Measurements from ENCODE around the gene RALGAPA1. TPM values are rescaled to one million over a fixed set of nuclear protein-coding genes. Genes with fewer than 3 reads are reported as not detected.
"Not testable (repeated sequence)": the region's sequence is repeated elsewhere in the genome, so short reads cannot be mapped to it uniquely, and the experiment has no call there.

The RALGAPA1 gene
- total RNA-seq, 1 experiment from 2014 or later, result 11.8 TPM

DNA sequence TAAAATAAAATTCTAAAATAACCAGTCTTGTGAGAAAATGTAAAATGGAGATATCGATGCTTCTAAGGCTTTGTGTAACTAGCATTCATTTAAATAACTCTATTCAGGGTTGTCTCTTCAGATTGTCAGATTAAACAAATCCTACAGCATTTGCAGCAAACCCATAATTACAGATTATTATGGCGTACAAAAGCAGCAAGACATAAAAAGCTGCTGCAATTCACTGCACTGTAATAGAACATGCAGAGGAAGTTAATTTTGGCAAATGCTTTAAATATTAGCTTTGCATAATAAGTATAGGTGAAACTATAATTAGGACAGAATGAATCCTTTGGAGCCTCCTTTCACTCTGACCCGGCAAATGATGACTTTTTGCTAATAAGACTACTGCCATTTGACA lies 176.8 kb downstream of the RALGAPA1 start:
- no peak for DNase-seq (ENCODE audit: low read depth)

DNA sequence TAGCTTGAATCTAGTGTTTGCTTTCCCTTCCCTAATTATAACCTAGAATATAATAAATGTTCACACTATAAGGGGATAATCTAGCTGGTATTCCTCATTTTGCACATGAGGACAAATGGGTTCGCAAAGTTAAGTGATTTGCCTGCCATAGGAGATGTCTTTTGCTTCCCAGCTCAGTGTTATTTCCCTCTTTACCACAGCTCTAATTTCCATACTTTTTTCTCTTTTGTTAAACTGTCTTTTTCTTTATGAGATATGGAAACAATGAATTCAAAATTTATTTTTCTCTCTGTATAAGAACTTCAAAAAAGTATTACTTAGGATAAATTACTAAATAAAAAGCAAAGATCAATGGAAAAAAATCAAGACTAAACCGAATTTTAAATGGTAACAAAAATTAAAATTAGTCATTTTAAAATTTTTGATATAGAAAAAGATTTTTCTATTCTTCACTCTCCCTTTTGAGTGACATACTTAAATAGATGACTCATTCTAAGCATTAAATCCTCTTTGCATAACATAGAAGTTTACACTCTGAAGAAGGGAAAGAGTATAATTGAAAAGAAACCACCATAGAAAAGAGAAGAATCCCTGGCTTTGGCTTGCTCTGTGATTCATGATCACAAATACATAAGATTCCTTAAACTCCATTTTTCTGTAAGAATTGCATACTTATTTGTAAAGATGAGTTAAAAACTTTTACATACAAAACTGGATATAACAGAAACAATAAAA lies 177.9 kb downstream of the RALGAPA1 start:
- DNase-seq (ENCODE audit: low read depth), result no peak

DNA sequence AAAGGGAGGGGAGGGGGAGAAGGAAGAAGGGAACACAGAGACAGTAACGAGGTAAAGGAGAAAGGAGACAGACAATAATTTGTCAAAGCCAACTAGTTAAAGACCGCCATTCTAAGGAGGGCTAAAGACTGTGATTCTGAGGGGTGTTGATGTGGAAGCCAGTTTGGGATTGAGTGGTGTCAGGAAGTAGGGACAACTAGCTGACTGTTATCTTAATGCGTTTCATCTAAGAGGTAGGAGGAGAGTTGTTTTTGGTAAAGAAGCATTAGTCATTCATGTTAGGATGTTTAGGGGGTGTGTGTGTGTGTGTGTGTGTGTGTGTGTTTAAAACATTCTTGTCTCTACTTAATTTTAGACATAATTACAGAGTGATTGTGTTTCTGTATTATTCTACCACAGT lies 180.1 kb downstream of the RALGAPA1 start:
- DNase-seq (ENCODE audit: low read depth), result no peak

DNA sequence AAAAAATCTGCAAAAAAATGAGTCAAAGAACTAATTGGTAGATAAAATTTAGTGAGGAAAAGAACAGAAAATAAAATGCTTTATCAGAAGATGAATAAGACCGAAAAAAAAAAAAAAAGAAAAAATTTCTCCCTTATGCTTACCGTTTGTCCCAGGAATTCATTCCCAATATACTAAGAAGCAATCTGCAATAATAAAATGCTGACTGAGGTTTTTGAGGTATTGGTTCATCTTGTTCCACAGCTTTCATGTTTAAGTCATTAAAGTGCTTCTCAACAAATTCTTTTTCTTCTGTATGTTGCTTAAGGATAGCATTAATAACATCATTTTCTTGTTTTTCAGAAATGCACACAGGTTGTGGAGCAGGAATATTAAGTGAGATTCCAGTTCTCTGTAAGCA lies 182.1 kb downstream of the RALGAPA1 start:
- not testable (repeated sequence) for DNase-seq (ENCODE audit: low read depth)

DNA sequence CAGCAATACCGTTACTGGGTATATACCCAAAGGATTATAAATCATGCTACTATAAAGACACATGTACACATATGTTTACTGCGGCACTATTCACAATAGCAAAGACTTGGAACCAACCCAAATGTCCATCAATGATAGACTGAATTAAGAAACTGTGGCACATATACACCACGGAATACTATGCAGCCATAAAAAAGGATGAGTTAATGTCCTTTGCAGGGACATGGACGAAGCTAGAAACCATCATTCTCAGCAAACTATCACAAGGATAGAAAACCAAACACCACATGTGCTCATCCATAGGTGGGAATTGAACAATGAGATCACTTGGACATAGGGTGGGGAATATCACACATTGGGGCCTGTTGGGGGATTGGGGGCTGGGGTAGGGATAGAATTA lies 187.1 kb downstream of the RALGAPA1 start:
- not testable (repeated sequence) for DNase-seq (ENCODE audit: low read depth)

DNA sequence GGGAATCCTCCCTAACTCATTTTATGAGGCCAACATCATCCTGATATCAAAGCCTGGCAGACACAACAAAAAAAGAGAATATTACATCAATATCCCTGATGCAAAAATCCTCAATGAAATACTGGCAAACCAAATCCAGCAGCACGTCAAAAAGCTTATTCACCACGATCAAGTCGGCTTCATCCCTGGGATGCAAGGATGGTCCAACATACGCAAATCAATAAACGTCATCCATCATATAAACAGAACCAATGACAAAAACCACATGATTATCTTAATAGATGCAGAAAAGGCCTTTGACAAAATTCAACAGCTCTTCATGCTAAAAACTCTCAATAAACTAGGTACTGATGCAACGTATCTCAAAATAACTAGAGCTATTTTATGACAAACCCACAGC lies 189.1 kb downstream of the RALGAPA1 start:
- DNase-seq (ENCODE audit: low read depth), result not testable (repeated sequence)

DNA sequence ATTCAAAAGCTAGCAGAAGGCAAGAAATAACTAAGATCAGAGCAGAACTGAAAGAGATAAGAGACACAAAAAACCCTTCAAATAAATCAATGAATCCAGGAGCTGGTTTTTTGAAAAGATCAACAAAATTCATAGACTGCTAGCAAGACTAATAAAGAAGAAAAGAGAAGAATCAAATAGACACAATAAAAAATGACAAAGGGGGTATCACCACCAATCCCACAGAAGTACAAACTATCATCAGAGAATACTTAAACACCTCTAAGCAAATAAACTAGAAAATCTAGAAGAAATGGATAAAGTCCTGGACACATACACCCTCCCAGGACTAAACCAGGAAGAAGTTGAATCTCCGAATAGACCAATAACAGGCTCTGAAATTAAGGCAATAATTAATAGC lies 189.6 kb downstream of the RALGAPA1 start:
- not testable (repeated sequence) for DNase-seq (ENCODE audit: low read depth)

DNA sequence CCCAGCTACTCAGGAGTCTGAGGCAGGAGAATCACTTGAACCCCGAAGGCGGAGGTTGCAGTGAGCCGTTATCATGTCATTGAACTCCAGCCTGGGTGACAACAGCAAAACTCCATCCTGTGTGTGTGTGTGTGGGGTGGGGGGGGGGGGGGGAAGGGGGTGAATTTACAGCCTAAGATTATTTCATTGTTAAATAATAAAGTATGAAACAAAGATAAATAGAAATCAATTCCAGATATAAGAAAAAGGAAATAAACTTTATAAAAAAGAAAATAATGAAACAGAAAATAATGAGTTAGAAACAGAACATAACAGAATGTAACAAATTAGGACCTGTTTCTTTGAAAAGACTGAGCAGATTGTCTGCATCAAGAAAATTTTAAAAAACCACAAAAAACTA lies 191.6 kb downstream of the RALGAPA1 start:
- no peak for DNase-seq (ENCODE audit: low read depth)

DNA sequence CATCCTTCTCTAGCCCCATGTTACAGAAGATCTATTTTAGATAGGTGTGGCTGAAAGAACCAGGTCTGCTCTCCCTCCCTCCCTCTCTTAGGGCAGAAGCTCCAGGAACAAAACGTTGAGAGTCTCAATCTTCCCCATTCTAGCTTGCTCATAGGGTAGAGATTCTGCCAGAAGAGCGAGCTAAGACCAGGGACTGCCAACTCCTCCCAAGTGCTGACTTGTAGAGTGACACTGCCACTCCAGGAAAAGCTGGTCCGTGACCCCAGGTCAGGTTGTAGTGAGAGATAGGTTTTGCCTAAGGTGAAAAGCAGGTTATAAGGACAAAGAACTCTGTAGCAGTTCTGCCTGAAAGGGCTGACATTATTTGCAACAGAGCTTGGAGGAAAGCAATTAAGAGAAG lies 201.7 kb downstream of the RALGAPA1 start:
- DNase-seq (ENCODE audit: low read depth), result no peak

DNA sequence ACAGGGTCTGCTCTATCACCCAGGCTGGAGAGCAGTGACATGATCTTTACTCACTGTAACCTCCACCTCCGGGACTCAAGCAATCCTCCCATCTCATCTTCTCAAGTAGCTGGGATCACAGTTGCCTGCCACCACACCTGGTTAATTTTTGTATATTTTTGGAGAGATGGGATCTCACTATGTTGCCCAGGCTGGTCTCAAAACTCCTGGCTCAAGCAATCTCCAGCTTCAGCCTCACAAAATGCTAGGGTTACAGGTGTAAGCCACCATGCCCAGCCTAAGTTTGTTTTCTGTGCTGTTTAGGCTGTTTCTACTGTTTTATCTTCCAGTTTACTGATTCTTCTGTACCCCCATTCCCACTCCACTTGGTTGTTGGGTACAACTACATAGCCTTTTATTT lies 208.8 kb downstream of the RALGAPA1 start:
- DNase-seq (ENCODE audit: low read depth), result no peak

DNA sequence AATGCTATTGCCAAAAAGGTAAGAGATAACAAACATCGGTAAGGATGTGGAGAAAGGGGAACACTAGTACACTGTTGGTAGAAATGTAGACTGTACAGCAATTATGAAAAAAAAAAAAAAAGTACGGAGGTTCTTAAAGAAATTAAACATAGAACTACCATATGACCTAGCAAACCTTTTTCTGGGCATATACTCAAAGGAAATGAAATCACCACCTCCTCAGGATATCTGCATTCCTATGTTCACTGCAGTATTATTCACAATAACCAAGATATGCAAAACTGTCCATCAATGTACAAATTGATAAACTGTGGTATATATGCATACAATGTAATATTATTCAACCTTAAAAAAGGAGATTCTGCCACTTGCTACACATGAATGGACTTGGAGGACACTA lies 214.5 kb downstream of the RALGAPA1 start:
- DNase-seq (ENCODE audit: low read depth), result no peak

DNA sequence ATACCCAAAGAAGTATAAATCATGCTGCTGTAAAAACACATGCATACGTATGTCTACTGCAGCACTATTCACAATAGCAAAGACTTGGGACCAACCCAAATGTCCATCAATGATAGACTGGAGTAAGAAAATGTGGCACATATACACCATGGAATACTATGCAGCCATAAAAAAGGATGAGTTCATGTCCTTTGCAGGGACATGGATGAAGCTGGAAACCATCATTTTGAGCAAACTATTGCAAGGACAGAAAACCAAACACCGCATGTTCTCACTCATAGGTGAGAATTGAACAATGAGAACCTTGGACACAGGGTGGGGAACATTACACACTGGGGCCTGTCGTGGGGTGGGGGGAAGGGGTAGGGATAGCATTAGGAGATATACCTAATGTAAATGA lies 221.7 kb downstream of the RALGAPA1 start:
- not testable (repeated sequence) for DNase-seq (ENCODE audit: low read depth)

DNA sequence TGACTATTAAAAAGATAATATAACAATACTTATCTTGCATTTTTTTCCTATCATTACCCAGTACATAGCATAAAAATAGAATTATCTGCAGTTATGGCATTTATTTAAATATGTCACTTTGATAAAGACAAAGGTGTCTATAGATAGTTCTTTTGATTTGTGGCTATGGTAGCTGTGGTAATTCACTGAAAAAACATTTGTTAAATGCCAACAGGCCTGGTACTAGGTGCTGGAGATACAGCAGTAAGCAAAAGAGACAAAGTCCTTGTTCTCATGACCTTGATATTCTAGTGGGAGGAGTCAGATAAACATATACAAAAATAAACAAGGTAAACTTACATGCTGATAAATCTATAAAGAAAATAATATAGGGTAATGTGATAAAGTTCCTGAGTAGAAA lies 230.5 kb downstream of the RALGAPA1 start:
- no peak for DNase-seq (ENCODE audit: low read depth)

DNA sequence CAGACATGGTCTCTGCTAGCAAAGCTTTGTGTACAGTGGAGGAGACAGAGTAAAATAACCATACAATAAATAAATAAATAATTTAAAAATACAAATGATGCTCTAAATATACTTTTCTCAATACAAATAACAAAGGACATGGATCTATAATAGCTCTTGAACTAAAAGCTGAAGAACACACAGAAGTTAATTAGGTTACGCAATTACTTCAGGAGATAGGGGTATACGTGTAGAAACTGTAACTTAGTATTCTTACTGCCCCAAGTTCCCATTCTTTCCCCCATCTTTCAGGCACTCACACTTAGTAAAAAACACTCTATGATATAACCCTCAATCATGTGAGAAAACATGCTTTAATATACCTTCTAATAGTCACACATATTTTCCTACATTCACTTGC lies 231.0 kb downstream of the RALGAPA1 start:
- no peak for DNase-seq (ENCODE audit: low read depth)

DNA sequence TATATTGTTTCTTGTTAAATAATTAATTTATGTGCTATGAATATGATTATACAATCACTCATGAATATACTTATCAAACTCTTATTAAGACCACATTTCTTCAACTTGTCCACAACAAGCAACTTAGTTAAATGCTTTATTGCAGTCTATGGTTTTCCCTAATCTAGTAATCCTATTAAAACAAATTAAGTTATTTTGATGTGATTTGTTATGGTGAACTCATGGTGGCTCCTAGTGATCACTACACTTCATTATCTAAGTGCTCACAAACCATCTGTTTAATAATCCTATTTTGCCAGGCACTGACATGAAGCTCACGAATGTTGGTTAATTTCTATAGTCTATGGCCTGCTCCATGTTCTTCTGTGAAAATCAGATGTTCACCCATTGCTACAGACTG lies 232.2 kb downstream of the RALGAPA1 start:
- no peak for DNase-seq (ENCODE audit: low read depth)

DNA sequence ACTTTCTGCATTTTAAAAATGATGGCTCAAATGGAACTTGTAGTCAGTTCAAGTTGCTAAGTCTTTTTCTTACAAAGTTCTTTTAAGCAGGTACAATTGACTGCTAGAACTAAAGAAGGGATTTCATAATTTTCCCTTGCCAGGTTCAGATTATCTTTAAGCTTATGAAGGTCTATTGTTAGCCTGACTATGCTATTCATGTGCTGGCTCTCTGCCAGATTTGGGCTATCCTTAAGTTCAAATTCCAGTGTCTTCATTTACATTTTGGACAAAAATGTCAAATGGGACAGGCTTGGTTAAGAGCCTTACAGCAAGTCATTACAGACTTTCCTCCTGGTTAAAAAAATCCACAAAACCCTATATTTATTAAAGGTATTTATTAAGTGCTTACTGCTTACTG lies 232.8 kb downstream of the RALGAPA1 start:
- no peak for DNase-seq (ENCODE audit: low read depth)

DNA sequence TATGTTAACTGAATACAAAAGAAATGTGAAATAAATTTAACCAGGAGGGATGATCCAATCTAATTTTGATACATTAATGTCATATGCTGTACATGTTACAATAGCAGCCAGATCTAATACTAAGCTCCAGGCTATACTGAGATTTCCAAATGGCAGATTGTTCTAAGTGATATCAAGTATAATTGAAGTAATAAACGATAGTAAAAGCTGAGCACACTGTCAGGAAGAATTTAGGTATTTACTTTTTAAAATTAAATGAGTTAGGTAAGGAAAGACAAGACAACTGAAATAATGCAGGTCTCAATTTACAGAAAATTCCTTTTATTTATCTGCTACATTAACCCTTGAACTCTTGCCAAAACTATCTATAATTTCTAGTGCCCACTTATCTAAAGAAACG lies 235.2 kb downstream of the RALGAPA1 start:
- DNase-seq (ENCODE audit: low read depth), result no peak

DNA sequence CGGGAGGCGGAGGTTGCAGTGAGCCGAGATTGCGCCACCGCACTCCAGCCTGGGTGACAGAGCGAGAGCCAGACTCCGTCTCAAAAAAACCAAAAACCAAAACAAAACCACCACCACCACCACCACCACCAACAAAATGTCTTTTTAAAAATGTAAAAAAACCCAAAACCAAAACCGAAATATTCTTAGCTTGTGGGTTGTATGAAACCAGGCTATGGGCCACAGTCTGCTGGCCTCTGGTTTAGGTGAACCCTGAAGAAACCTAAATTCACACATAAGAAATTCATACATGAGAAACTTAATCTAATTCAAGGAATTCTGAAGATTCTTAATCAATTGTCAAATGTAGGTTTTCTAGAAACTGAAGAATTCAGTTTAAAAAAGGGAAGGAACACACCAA lies 237.5 kb downstream of the RALGAPA1 start:
- no peak for DNase-seq (ENCODE audit: low read depth)

DNA sequence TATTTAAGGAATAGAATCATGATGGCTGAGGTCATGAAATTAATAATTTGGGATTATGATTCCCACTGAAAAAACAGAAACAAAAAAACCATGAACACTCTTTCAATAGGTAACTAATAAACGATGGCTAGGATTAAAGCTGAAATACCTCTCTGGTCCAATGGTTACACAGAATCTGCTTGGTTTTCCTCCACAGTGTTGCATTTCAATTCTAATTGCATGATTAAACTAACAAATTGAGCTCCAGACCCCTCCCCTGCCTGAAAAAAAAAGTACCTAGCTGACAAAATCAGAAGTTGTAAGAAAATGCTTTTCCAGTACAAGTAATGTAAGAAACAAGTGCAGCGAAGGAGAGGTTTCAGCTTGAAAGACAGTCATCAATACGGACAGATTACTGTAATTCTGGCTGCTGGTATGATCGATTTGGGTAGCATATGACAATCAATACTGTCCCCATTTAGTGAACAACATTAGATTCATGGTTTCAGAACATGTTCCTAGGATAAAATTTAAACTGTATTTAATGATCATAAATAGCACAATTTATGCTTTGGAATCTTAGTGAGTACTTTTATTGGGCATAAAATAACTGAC lies 243.1 kb downstream of the RALGAPA1 start:
- no peak for DNase-seq (ENCODE audit: low read depth)

DNA sequence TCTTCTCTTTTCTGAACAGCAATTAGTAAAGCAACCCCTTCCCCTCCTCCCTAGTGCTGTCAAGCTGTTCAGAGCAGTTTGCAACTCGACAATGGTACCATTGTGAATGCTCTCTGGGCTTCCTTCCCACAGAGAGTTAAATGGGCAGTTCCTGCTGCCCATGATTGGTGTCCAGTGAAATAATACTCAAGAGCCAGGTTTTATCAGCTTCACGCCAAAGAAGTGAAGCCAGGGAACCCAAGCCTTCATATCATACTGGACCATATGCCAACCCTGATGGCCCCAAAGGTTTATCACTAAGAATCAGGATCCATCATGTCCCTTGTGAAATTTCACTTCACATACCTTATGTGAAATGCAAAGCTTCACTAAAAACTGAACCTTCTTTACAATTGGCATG lies 250.4 kb downstream of the RALGAPA1 start:
- no peak for DNase-seq (ENCODE audit: low read depth)

DNA sequence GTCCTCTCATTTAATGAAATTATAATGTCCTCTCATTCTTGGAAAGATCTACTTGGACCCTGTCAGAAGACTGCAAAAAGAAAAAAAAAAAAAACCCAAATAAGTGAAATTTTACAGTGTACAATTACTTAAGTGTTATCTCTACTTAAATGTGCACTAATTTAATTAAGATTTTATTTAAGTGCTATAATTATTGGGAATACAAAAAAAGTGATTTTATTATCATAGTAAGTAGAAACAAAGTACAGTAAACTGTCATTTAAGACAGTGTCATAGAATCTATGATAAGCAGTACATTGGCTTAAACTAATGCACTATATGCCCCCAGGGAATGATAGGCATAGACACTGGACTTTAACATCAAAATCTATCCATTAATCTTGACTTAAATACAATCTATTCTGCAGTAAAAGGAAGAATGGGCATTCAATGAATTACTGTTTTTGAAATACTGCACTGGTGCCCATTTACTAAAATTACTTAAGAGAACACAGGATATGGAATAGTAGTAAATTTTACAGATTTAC lies 251.8 kb downstream of the RALGAPA1 start:
- DNase-seq (ENCODE audit: low read depth), result no peak

DNA sequence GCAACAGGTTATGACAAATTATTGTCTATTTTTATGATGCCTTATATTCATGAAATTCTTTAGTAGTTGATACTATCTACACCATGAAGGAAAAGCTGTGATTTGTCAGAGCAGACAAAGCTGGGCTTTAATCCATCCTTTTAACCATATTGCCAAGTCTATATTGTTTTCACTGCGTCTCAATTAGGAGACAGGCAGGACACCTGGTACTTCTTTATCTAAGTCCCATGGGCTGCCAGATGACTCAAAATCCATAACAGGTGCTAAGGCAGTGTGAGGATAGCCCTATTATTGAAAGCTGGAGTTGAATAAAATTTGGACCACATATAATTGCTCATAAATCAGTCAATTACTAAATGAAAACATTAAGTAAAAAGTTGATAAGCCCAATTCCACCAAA lies 252.5 kb downstream of the RALGAPA1 start:
- no peak for DNase-seq (ENCODE audit: low read depth)

DNA sequence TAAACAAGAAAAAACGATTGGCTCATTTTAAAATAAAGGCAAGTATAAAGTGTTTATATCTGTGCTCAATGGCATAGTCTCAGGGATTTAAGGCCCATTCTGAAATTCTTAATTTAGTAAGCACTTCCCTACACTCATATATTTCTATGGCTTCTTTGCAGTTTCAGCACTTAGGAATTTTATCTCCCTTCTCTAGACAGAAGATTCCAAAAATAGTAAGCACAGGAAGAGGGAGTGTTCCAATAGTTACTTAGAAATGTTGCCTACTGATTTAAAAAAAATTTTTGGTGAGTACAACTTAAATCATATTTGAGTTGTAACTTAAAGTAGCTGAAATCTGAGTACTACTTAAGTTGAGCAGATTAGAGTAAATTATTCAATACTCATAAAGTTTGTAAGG lies 255.3 kb downstream of the RALGAPA1 start:
- DNase-seq (ENCODE audit: low read depth), result peak; percentile 42

Data from HT1080 (cell line).